H1 (cell line): ENCODE data around the gene ADAMTS14. TPM values are rescaled to one million over a fixed set of nuclear protein-coding genes. Genes with fewer than 3 reads are reported as not detected.

Experiments
- CTCF ChIA-PET: fragments of 300-600 bp; sonication (Branson Sonifier 250); formaldehyde crosslinking; loops from one replicate; lab custom pipeline; 2021; ENCODE audit not compliant: partially characterized antibody; lab: Charles Lee
- POLR2A ChIA-PET: fragments of 300-600 bp; sonication (Branson Sonifier 250); formaldehyde crosslinking; loops from one replicate; lab custom pipeline; 2021; ENCODE audit warnings: inconsistent platforms; ENCODE audit not compliant: partially characterized antibody; lab: Charles Lee
- DNase-seq, 2 experiments: peaks; one replicate each; pipeline versions ENCODE4 v3.0.0 to v3.0.0-alpha.2; 2010 to 2022; ENCODE audit warnings: low spot score in 2 of 2, low read depth in 1 of 2, mixed read lengths in 1 of 2
- FAIRE-seq: peaks from 2 replicates; lab custom pipeline; 2011; peaks lifted over from hg19 to GRCh38; lab: Jason Lieb, UNC
- H2AFZ ChIP-seq: 2 replicates; pipeline ENCODE4 v1.8.1; 2012; ENCODE audit warnings: low read length, inconsistent platforms
- H2AK5ac ChIP-seq: 2 replicates; pipeline ENCODE4 v1.6.1; 2013; ENCODE audit warnings: low read depth, low read length
- H2BK120ac ChIP-seq: replicated peaks from 2 replicates; pipeline ENCODE3; 2013; ENCODE audit warnings: low read depth, low read length, inconsistent platforms
- H2BK12ac ChIP-seq: 2 replicates; pipeline ENCODE4 v1.6.1; 2013; ENCODE audit warnings: low read depth, low read length
- H2BK15ac ChIP-seq: 2 replicates; pipeline ENCODE4 v1.6.1; 2013; ENCODE audit warnings: low read length
- H2BK20ac ChIP-seq: 2 replicates; pipeline ENCODE4 v1.6.1; 2013; ENCODE audit warnings: low read length
- H2BK5ac ChIP-seq: 2 replicates; pipeline ENCODE4 v1.6.1; 2013; ENCODE audit warnings: low read depth, low read length
- H3K14ac ChIP-seq: 2 replicates; pipeline ENCODE4 v1.6.1; 2013; ENCODE audit warnings: inconsistent platforms; ENCODE audit not compliant: insufficient read length
- H3K18ac ChIP-seq: 2 replicates; pipeline ENCODE4 v1.6.1; 2013; ENCODE audit warnings: low read length; ENCODE audit errors: extremely low read depth
- H3K23ac ChIP-seq: 2 replicates; pipeline ENCODE4 v1.6.1; 2013; ENCODE audit warnings: inconsistent platforms; ENCODE audit not compliant: insufficient read length
- H3K23me2 ChIP-seq: 2 replicates; pipeline ENCODE4 v1.6.1; 2013; ENCODE audit warnings: low read depth, low read length
- H3K27ac ChIP-seq: 2 replicates; pipeline ENCODE4 v1.6.1; 2011; ENCODE audit warnings: low read depth, low read length, inconsistent platforms
- H3K27me3 ChIP-seq, 4 experiments: replicated peaks in 1 of 4; 1 replicate in 1 of 4; 2 replicates in 3 of 4; pipeline versions ENCODE4 v1.6.1 to v1.8.1; 2011 to 2013; ENCODE audit warnings: low read length in 3 of 4, mild to moderate bottlenecking in 3 of 4, inconsistent platforms in 2 of 4, mixed read lengths in 2 of 4, moderate library complexity in 1 of 4; ENCODE audit not compliant: control insufficient read depth in 3 of 4, insufficient read depth in 3 of 4; ENCODE audit errors: extremely low read depth in 1 of 4
- H3K36me3 ChIP-seq, 4 experiments: 2 replicates each; pipeline versions ENCODE4 v1.6.1 to v1.8.1; 2011 to 2013; ENCODE audit warnings: mild to moderate bottlenecking in 4 of 4, low read length in 3 of 4, moderate library complexity in 2 of 4, control low read depth in 1 of 4, inconsistent platforms in 1 of 4; ENCODE audit not compliant: insufficient read depth in 4 of 4, control insufficient read depth in 2 of 4
- H3K4ac ChIP-seq: replicated peaks from 2 replicates; pipeline ENCODE3; 2013; ENCODE audit warnings: low read length, low read depth, mixed read lengths, inconsistent platforms; ENCODE audit not compliant: insufficient read length
- H3K4me1 ChIP-seq, 4 experiments: replicated peaks in 1 of 4; 1 replicate in 1 of 4; 2 replicates in 3 of 4; pipeline versions ENCODE4 v1.6.1 to v1.8.1; 2011 to 2013; ENCODE audit warnings: low read length in 3 of 4, inconsistent platforms in 2 of 4, mixed read lengths in 1 of 4; ENCODE audit not compliant: insufficient read depth in 4 of 4, control insufficient read depth in 3 of 4
- H3K4me2 ChIP-seq, 2 experiments: 2 replicates each; pipeline versions ENCODE4 v1.6.1 to v1.8.1; 2011 to 2013; ENCODE audit warnings: low read depth in 2 of 2, low read length in 2 of 2, control low read depth in 1 of 2, inconsistent platforms in 1 of 2, mild to moderate bottlenecking in 1 of 2; ENCODE audit not compliant: insufficient read depth in 1 of 2
- H3K4me3 ChIP-seq, 4 experiments: fragments of 200-600, 300-600 bp in 1 of 4; sonication (generic), shearing (Covaris generic), sonication (Bioruptor Twin) in 1 of 4; 2 replicates each; pipeline versions ENCODE4 v1.5.1 to v1.8.1; 2011 to 2016; ENCODE audit warnings: low read length in 4 of 4, low read depth in 3 of 4, control low read depth in 2 of 4, inconsistent platforms in 2 of 4, mild to moderate bottlenecking in 2 of 4, mixed read lengths in 1 of 4, moderate library complexity in 1 of 4; ENCODE audit not compliant: insufficient read depth in 2 of 4; ENCODE audit errors: extremely low read depth in 1 of 4
- H3K56ac ChIP-seq: replicated peaks from 2 replicates; pipeline ENCODE3; 2013; ENCODE audit warnings: low read depth, mild to moderate bottlenecking, mixed read lengths, low read length, inconsistent platforms; ENCODE audit not compliant: insufficient read length
- H3K79me1 ChIP-seq: 2 replicates; pipeline ENCODE4 v1.6.1; 2013; ENCODE audit warnings: low read depth, low read length, control low read depth
- H3K79me2 ChIP-seq, 2 experiments: 2 replicates each; pipeline versions ENCODE4 v1.6.1 to v1.8.1; 2012 to 2013; ENCODE audit warnings: low read length in 2 of 2, mild to moderate bottlenecking in 2 of 2, inconsistent platforms in 1 of 2; ENCODE audit not compliant: insufficient read depth in 2 of 2, control insufficient read depth in 1 of 2
- H3K9ac ChIP-seq, 4 experiments: replicated peaks in 1 of 4; 1 replicate in 1 of 4; 2 replicates in 3 of 4; pipeline versions ENCODE4 v1.6.1 to v1.8.1; 2011 to 2013; ENCODE audit warnings: low read depth in 3 of 4, low read length in 3 of 4, control low read depth in 2 of 4, mild to moderate bottlenecking in 2 of 4, moderate library complexity in 2 of 4, inconsistent platforms in 1 of 4; ENCODE audit errors: extremely low read depth in 1 of 4
- H3K9me3 ChIP-seq, 2 experiments: 2 replicates each; pipeline versions ENCODE4 v1.6.1 to v1.8.1; 2012 to 2013; ENCODE audit warnings: mild to moderate bottlenecking in 2 of 2, moderate library complexity in 2 of 2, control low read depth in 1 of 2, inconsistent platforms in 1 of 2, low read depth in 1 of 2, low read length in 1 of 2, mixed read lengths in 1 of 2; ENCODE audit not compliant: insufficient read depth in 2 of 2
- H4K20me1 ChIP-seq, 2 experiments: replicated peaks in 1 of 2; 2 replicates each; pipeline versions ENCODE3 to v1.8.1; 2011 to 2013; ENCODE audit warnings: inconsistent platforms in 2 of 2, low read length in 2 of 2, mild to moderate bottlenecking in 1 of 2; ENCODE audit not compliant: insufficient read depth in 2 of 2, control insufficient read depth in 1 of 2
- H4K5ac ChIP-seq: 2 replicates; pipeline ENCODE4 v1.6.1; 2013; ENCODE audit warnings: low read length, low read depth, mixed read lengths, inconsistent platforms; ENCODE audit not compliant: insufficient read length
- H4K8ac ChIP-seq: 2 replicates; pipeline ENCODE4 v1.8.0; 2013; ENCODE audit warnings: mild to moderate bottlenecking, moderate library complexity, low read length, inconsistent platforms; ENCODE audit not compliant: insufficient read depth; ENCODE audit errors: extremely low read depth
- H4K91ac ChIP-seq: replicated peaks from 2 replicates; pipeline ENCODE3; 2013; ENCODE audit warnings: low read length, mixed read lengths, inconsistent platforms; ENCODE audit not compliant: insufficient read length
- CREB1 ChIP-seq: IDR thresholded peaks from 2 replicates; pipeline ENCODE4 v1.6.1; 2012; ENCODE audit warnings: inconsistent platforms
- HDAC2 ChIP-seq, 2 experiments: fragments of 300-600 bp in 1 of 2; sonication (generic) in 1 of 2; IDR thresholded peaks; 2 replicates each; pipeline ENCODE4 v1.6.1; 2011 to 2012; ENCODE audit warnings: low read depth in 2 of 2, low read length in 2 of 2, mild to moderate bottlenecking in 2 of 2, moderate library complexity in 2 of 2, borderline replicate concordance in 1 of 2, inconsistent platforms in 1 of 2
- RAD21 ChIP-seq, 2 experiments: IDR thresholded peaks in 1 of 2; conservative IDR thresholded peaks in 1 of 2; 2 replicates each; pipeline ENCODE4 v1.6.1; 2011; ENCODE audit warnings: low read depth in 2 of 2, low read length in 2 of 2, improper control_type of control experiment in 1 of 2, inconsistent platforms in 1 of 2, mild to moderate bottlenecking in 1 of 2, moderate library complexity in 1 of 2
- RBBP5 ChIP-seq: IDR thresholded peaks from 2 replicates; pipeline ENCODE4 v1.7.1; 2012; ENCODE audit warnings: low read depth, mild to moderate bottlenecking, inconsistent platforms, low read length, moderate library complexity, borderline replicate concordance
- RFX5 ChIP-seq: IDR thresholded peaks from 2 replicates; pipeline ENCODE4 v1.6.1; 2011; ENCODE audit warnings: low read depth, low read length, improper control_type of control experiment, borderline replicate concordance
- SIRT6 ChIP-seq: IDR thresholded peaks from one replicate; pipeline ENCODE4 v1.7.1; 2012; ENCODE audit warnings: low read length, inconsistent platforms
- SP1 ChIP-seq: IDR thresholded peaks from 2 replicates; pipeline ENCODE4 v1.6.1; 2011; ENCODE audit warnings: low read depth, low read length
- TAF7 ChIP-seq: optimal IDR thresholded peaks from 2 replicates; pipeline ENCODE3; 2011; ENCODE audit warnings: low read depth, mild to moderate bottlenecking, inconsistent platforms, low read length, moderate library complexity, borderline replicate concordance
- WGBS, 2 experiments: shearing (Covaris generic) in 1 of 2; methylation state at CpG; one replicate each; pipeline versions ENCODE4 v1.1.6 to v1.1.7; 2013 to 2015; ENCODE audit warnings: low lambda C conversion rate in 2 of 2, mixed read lengths in 2 of 2, inconsistent platforms in 1 of 2, low coverage in 1 of 2, missing lambda C conversion rate in 1 of 2; ENCODE audit not compliant: insufficient replicate concordance in 2 of 2, insufficient coverage in 1 of 2, insufficient read length in 1 of 2; ENCODE audit errors: extremely low coverage in 1 of 2, missing lambda C conversion rate in 1 of 2; 5-methylcytosine and 5-hydroxymethylcytosine counted together
- polyA plus RNA-seq, 7 experiments: library from polyadenylated mRNA; depleted of rRNA in 3 of 7; stranded (reverse) in 5 of 7; unstranded in 2 of 7; fragments of >200 nt in 5 of 7; fragments of 200-250 nt in 2 of 7; gene quantifications; 1 replicate in 5 of 7; 2 replicates in 1 of 7; 4 replicates in 1 of 7; pipeline versions ENCODE4 v1.2.1 to v1.2.3, GENCODE V29; 2011 to 2013; ENCODE audit warnings: missing spikeins in 2 of 7, mixed read lengths in 2 of 7
- total RNA-seq: library from RNA; stranded (reverse); fragmentation: NEBNext Ultra II Directional; extraction: Animal tissue kit (Norgen Biotek cat#: 25700); gene quantifications from 2 replicates; pipeline ENCODE4 v1.2.1, GENCODE V29; 2021
- TF ChIP-seq, protein P1 (sequence below): IDR thresholded peaks from 2 replicates; pipeline ENCODE4 v1.6.1; 2012; ENCODE audit warnings: low read length, inconsistent platforms

The ADAMTS14 gene
- total and polyA plus RNA-seq, 2 of the 8 experiments (the other 6 are each of a cell fraction or from before 2014, with no cell fraction given), result 2.0 to 2.3 TPM

DNA sequence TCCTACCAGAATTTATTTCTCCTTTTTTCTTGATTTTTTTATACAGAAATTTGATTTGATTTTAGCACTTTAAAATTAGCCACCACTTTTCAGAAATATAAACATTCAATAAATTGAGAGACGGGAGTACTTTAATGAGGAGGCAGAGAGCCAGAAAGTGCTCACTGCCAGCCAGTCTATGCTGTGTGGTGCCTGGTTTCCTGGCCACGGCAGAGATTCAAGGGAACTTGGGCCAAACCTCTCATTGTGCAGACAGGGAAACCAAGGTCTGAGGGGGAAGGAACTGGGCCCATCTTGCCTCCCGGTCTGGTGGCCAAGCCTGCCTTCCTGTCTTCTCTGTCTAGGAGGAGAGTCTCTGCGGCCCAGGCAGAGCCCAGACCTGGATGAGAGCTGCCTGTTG lies 25.9 kb downstream of the ADAMTS14 start:
- Histone ChIP-seq H3K4me1 (peaks cover 0 to 4% (median 0%) of the 10 kb centered on the region in 4 experiments; a peak in 1 of 7 replicates), H3K23ac (no peak overlapping the region), H3K9me3 (no peaks in the 10 kb centered on the region), H3K27ac (no peak overlapping the region), H4K91ac (no peak overlapping the region), H3K79me2 (no peaks in the 10 kb centered on the region), H3K23me2 (no peaks in the 10 kb centered on the region), H2AK5ac (no peak overlapping the region), H2BK5ac (no peak overlapping the region), H3K4me3 (no peak overlapping the region), H3K79me1 (no peaks in the 10 kb centered on the region; the same call in 1 of the 2 replicates), H3K9ac (no peak overlapping the region), H3K36me3 (no peaks in the 10 kb centered on the region; a peak in 1 of 8 replicates), H2BK120ac (no peak overlapping the region), H3K4me2 (no peak overlapping the region), H3K18ac (no peak overlapping the region), H4K5ac (no peak overlapping the region), H2BK20ac (no peak overlapping the region), H3K4ac (no peak overlapping the region), H3K56ac (no peak overlapping the region), H2BK12ac (no peak overlapping the region), H3K14ac (no peak overlapping the region), H4K8ac (no peak overlapping the region), H2BK15ac (no peak overlapping the region), H2AFZ (no peak overlapping the region), H3K27me3 (no peaks in the 10 kb centered on the region; a peak in 1 of 7 replicates), H4K20me1 (no peaks in the 10 kb centered on the region)
- WGBS, 2 experiments, result 90% methylated on average over 4 of the region's 4 CpGs; no CpG with 5 or more reads in 1 of the 2 experiments
- DNase-seq (no peak), FAIRE-seq (no peak)
- ChIA-PET POLR2A (no interaction called here), CTCF (no interaction called here)
- no peak for TF ChIP-seq RFX5
- no peak for TF ChIP-seq RAD21 (IDR thresholded peaks at IDR 0.05 in 1 of 2, conservative IDR thresholded peaks at IDR 0.05 in 1 of 2; ENCODE audit: low read depth in 2 of 2, low read length in 2 of 2)
- TF ChIP-seq CREB1, result no peak
- TF ChIP-seq SIRT6, result no peak
- TF ChIP-seq TAF7, result no peak
- no peak for TF ChIP-seq SP1
- TF ChIP-seq, protein P1, sequence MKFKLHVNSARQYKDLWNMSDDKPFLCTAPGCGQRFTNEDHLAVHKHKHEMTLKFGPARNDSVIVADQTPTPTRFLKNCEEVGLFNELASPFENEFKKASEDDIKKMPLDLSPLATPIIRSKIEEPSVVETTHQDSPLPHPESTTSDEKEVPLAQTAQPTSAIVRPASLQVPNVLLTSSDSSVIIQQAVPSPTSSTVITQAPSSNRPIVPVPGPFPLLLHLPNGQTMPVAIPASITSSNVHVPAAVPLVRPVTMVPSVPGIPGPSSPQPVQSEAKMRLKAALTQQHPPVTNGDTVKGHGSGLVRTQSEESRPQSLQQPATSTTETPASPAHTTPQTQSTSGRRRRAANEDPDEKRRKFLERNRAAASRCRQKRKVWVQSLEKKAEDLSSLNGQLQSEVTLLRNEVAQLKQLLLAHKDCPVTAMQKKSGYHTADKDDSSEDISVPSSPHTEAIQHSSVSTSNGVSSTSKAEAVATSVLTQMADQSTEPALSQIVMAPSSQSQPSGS, result no peak
- no peak for TF ChIP-seq RBBP5
- TF ChIP-seq HDAC2 (IDR thresholded peaks at IDR 0.05; ENCODE audit: borderline replicate concordance in 1 of 2, low read depth in 2 of 2, low read length in 2 of 2), result no peak
